H1 (cell line): ENCODE measurements around the gene NRXN3. TPM values are rescaled to one million over a fixed set of nuclear protein-coding genes. Genes with fewer than 3 reads are reported as not detected.

Source experiments
- CTCF ChIA-PET: fragments of 300-600 bp; sonication (Branson Sonifier 250); formaldehyde crosslinking; loops from one replicate; lab custom pipeline; 2021; ENCODE audit not compliant: partially characterized antibody; lab: Charles Lee
- POLR2A ChIA-PET: fragments of 300-600 bp; sonication (Branson Sonifier 250); formaldehyde crosslinking; loops from one replicate; lab custom pipeline; 2021; ENCODE audit warnings: inconsistent platforms; ENCODE audit not compliant: partially characterized antibody; lab: Charles Lee
- DNase-seq, 2 experiments: peaks; one replicate each; pipeline versions ENCODE4 v3.0.0 to v3.0.0-alpha.2; 2010 to 2022; ENCODE audit warnings: low spot score in 2 of 2, low read depth in 1 of 2, mixed read lengths in 1 of 2
- FAIRE-seq: peaks from 2 replicates; lab custom pipeline; 2011; peaks lifted over from hg19 to GRCh38; lab: Jason Lieb, UNC
- H2AFZ ChIP-seq: 2 replicates; pipeline ENCODE4 v1.8.1; 2012; ENCODE audit warnings: low read length, inconsistent platforms
- H2AK5ac ChIP-seq: 2 replicates; pipeline ENCODE4 v1.6.1; 2013; ENCODE audit warnings: low read depth, low read length
- H2BK120ac ChIP-seq: replicated peaks from 2 replicates; pipeline ENCODE3; 2013; ENCODE audit warnings: low read depth, low read length, inconsistent platforms
- H2BK12ac ChIP-seq: 2 replicates; pipeline ENCODE4 v1.6.1; 2013; ENCODE audit warnings: low read depth, low read length
- H2BK15ac ChIP-seq: 2 replicates; pipeline ENCODE4 v1.6.1; 2013; ENCODE audit warnings: low read length
- H2BK20ac ChIP-seq: 2 replicates; pipeline ENCODE4 v1.6.1; 2013; ENCODE audit warnings: low read length
- H2BK5ac ChIP-seq: 2 replicates; pipeline ENCODE4 v1.6.1; 2013; ENCODE audit warnings: low read depth, low read length
- H3K14ac ChIP-seq: 2 replicates; pipeline ENCODE4 v1.6.1; 2013; ENCODE audit warnings: inconsistent platforms; ENCODE audit not compliant: insufficient read length
- H3K18ac ChIP-seq: 2 replicates; pipeline ENCODE4 v1.6.1; 2013; ENCODE audit warnings: low read length; ENCODE audit errors: extremely low read depth
- H3K23ac ChIP-seq: 2 replicates; pipeline ENCODE4 v1.6.1; 2013; ENCODE audit warnings: inconsistent platforms; ENCODE audit not compliant: insufficient read length
- H3K23me2 ChIP-seq: 2 replicates; pipeline ENCODE4 v1.6.1; 2013; ENCODE audit warnings: low read depth, low read length
- H3K27ac ChIP-seq: 2 replicates; pipeline ENCODE4 v1.6.1; 2011; ENCODE audit warnings: low read depth, low read length, inconsistent platforms
- H3K27me3 ChIP-seq, 4 experiments: replicated peaks in 1 of 4; 1 replicate in 1 of 4; 2 replicates in 3 of 4; pipeline versions ENCODE4 v1.6.1 to v1.8.1; 2011 to 2013; ENCODE audit warnings: low read length in 3 of 4, mild to moderate bottlenecking in 3 of 4, inconsistent platforms in 2 of 4, mixed read lengths in 2 of 4, moderate library complexity in 1 of 4; ENCODE audit not compliant: control insufficient read depth in 3 of 4, insufficient read depth in 3 of 4; ENCODE audit errors: extremely low read depth in 1 of 4
- H3K36me3 ChIP-seq, 4 experiments: 2 replicates each; pipeline versions ENCODE4 v1.6.1 to v1.8.1; 2011 to 2013; ENCODE audit warnings: mild to moderate bottlenecking in 4 of 4, low read length in 3 of 4, moderate library complexity in 2 of 4, control low read depth in 1 of 4, inconsistent platforms in 1 of 4; ENCODE audit not compliant: insufficient read depth in 4 of 4, control insufficient read depth in 2 of 4
- H3K4ac ChIP-seq: replicated peaks from 2 replicates; pipeline ENCODE3; 2013; ENCODE audit warnings: low read length, low read depth, mixed read lengths, inconsistent platforms; ENCODE audit not compliant: insufficient read length
- H3K4me1 ChIP-seq, 4 experiments: replicated peaks in 1 of 4; 1 replicate in 1 of 4; 2 replicates in 3 of 4; pipeline versions ENCODE4 v1.6.1 to v1.8.1; 2011 to 2013; ENCODE audit warnings: low read length in 3 of 4, inconsistent platforms in 2 of 4, mixed read lengths in 1 of 4; ENCODE audit not compliant: insufficient read depth in 4 of 4, control insufficient read depth in 3 of 4
- H3K4me2 ChIP-seq, 2 experiments: 2 replicates each; pipeline versions ENCODE4 v1.6.1 to v1.8.1; 2011 to 2013; ENCODE audit warnings: low read depth in 2 of 2, low read length in 2 of 2, control low read depth in 1 of 2, inconsistent platforms in 1 of 2, mild to moderate bottlenecking in 1 of 2; ENCODE audit not compliant: insufficient read depth in 1 of 2
- H3K4me3 ChIP-seq, 4 experiments: fragments of 200-600, 300-600 bp in 1 of 4; sonication (generic), shearing (Covaris generic), sonication (Bioruptor Twin) in 1 of 4; 2 replicates each; pipeline versions ENCODE4 v1.5.1 to v1.8.1; 2011 to 2016; ENCODE audit warnings: low read length in 4 of 4, low read depth in 3 of 4, control low read depth in 2 of 4, inconsistent platforms in 2 of 4, mild to moderate bottlenecking in 2 of 4, mixed read lengths in 1 of 4, moderate library complexity in 1 of 4; ENCODE audit not compliant: insufficient read depth in 2 of 4; ENCODE audit errors: extremely low read depth in 1 of 4
- H3K56ac ChIP-seq: replicated peaks from 2 replicates; pipeline ENCODE3; 2013; ENCODE audit warnings: low read depth, mild to moderate bottlenecking, mixed read lengths, low read length, inconsistent platforms; ENCODE audit not compliant: insufficient read length
- H3K79me1 ChIP-seq: 2 replicates; pipeline ENCODE4 v1.6.1; 2013; ENCODE audit warnings: low read depth, low read length, control low read depth
- H3K79me2 ChIP-seq, 2 experiments: 2 replicates each; pipeline versions ENCODE4 v1.6.1 to v1.8.1; 2012 to 2013; ENCODE audit warnings: low read length in 2 of 2, mild to moderate bottlenecking in 2 of 2, inconsistent platforms in 1 of 2; ENCODE audit not compliant: insufficient read depth in 2 of 2, control insufficient read depth in 1 of 2
- H3K9ac ChIP-seq, 4 experiments: replicated peaks in 1 of 4; 1 replicate in 1 of 4; 2 replicates in 3 of 4; pipeline versions ENCODE4 v1.6.1 to v1.8.1; 2011 to 2013; ENCODE audit warnings: low read depth in 3 of 4, low read length in 3 of 4, control low read depth in 2 of 4, mild to moderate bottlenecking in 2 of 4, moderate library complexity in 2 of 4, inconsistent platforms in 1 of 4; ENCODE audit errors: extremely low read depth in 1 of 4
- H3K9me3 ChIP-seq, 2 experiments: 2 replicates each; pipeline versions ENCODE4 v1.6.1 to v1.8.1; 2012 to 2013; ENCODE audit warnings: mild to moderate bottlenecking in 2 of 2, moderate library complexity in 2 of 2, control low read depth in 1 of 2, inconsistent platforms in 1 of 2, low read depth in 1 of 2, low read length in 1 of 2, mixed read lengths in 1 of 2; ENCODE audit not compliant: insufficient read depth in 2 of 2
- H4K20me1 ChIP-seq, 2 experiments: replicated peaks in 1 of 2; 2 replicates each; pipeline versions ENCODE3 to v1.8.1; 2011 to 2013; ENCODE audit warnings: inconsistent platforms in 2 of 2, low read length in 2 of 2, mild to moderate bottlenecking in 1 of 2; ENCODE audit not compliant: insufficient read depth in 2 of 2, control insufficient read depth in 1 of 2
- H4K5ac ChIP-seq: 2 replicates; pipeline ENCODE4 v1.6.1; 2013; ENCODE audit warnings: low read length, low read depth, mixed read lengths, inconsistent platforms; ENCODE audit not compliant: insufficient read length
- H4K8ac ChIP-seq: 2 replicates; pipeline ENCODE4 v1.8.0; 2013; ENCODE audit warnings: mild to moderate bottlenecking, moderate library complexity, low read length, inconsistent platforms; ENCODE audit not compliant: insufficient read depth; ENCODE audit errors: extremely low read depth
- H4K91ac ChIP-seq: replicated peaks from 2 replicates; pipeline ENCODE3; 2013; ENCODE audit warnings: low read length, mixed read lengths, inconsistent platforms; ENCODE audit not compliant: insufficient read length
- ASH2L ChIP-seq: fragments of 200-600, 300-600 bp; sonication (generic); IDR thresholded peaks from one replicate; pipeline ENCODE4 v1.7.1; 2017; ENCODE audit warnings: low read length
- CTCF ChIP-seq, 3 experiments: IDR thresholded peaks; 1 replicate in 2 of 3; 2 replicates in 1 of 3; pipeline versions ENCODE4 v1.5.1 to v1.6.1; 2011; ENCODE audit warnings: low read length in 3 of 3, mild to moderate bottlenecking in 3 of 3, inconsistent platforms in 2 of 3, low read depth in 1 of 3, moderate library complexity in 1 of 3; ENCODE audit not compliant: insufficient read depth in 1 of 3; ENCODE audit errors: control extremely low read depth in 1 of 3
- JUND ChIP-seq: IDR thresholded peaks from 2 replicates; pipeline ENCODE4 v1.6.1; 2011; ENCODE audit warnings: mild to moderate bottlenecking, improper control_type of control experiment, low read length
- MAFK ChIP-seq: IDR thresholded peaks from 2 replicates; pipeline ENCODE4 v1.6.1; 2012; ENCODE audit warnings: low read depth, mild to moderate bottlenecking, improper control_type of control experiment, low read length
- RBBP5 ChIP-seq: IDR thresholded peaks from 2 replicates; pipeline ENCODE4 v1.7.1; 2012; ENCODE audit warnings: low read depth, mild to moderate bottlenecking, inconsistent platforms, low read length, moderate library complexity, borderline replicate concordance
- SIN3A ChIP-seq, 2 experiments: IDR thresholded peaks in 1 of 2; conservative IDR thresholded peaks in 1 of 2; 2 replicates each; pipeline ENCODE4 v1.6.1; 2011 to 2012; ENCODE audit warnings: low read length in 2 of 2, improper control_type of control experiment in 1 of 2, low read depth in 1 of 2, mild to moderate bottlenecking in 1 of 2
- SRF ChIP-seq: IDR thresholded peaks from 2 replicates; pipeline ENCODE4 v1.6.1; 2011; ENCODE audit warnings: mild to moderate bottlenecking, low read depth, low read length, moderate library complexity
- YY1 ChIP-seq: IDR thresholded peaks from 2 replicates; pipeline ENCODE4 v1.6.1; 2011; ENCODE audit warnings: low read depth, mild to moderate bottlenecking, low read length
- ZNF274 ChIP-seq: IDR thresholded peaks from 2 replicates; pipeline ENCODE4 v1.7.0; 2012; ENCODE audit warnings: low read length, borderline replicate concordance; ENCODE audit errors: extremely low read depth
- WGBS, 2 experiments: shearing (Covaris generic) in 1 of 2; methylation state at CpG; one replicate each; pipeline versions ENCODE4 v1.1.6 to v1.1.7; 2013 to 2015; ENCODE audit warnings: low lambda C conversion rate in 2 of 2, mixed read lengths in 2 of 2, inconsistent platforms in 1 of 2, low coverage in 1 of 2, missing lambda C conversion rate in 1 of 2; ENCODE audit not compliant: insufficient replicate concordance in 2 of 2, insufficient coverage in 1 of 2, insufficient read length in 1 of 2; ENCODE audit errors: extremely low coverage in 1 of 2, missing lambda C conversion rate in 1 of 2; 5-methylcytosine and 5-hydroxymethylcytosine counted together
- polyA plus RNA-seq, 7 experiments: library from polyadenylated mRNA; depleted of rRNA in 3 of 7; stranded (reverse) in 5 of 7; unstranded in 2 of 7; fragments of >200 nt in 5 of 7; fragments of 200-250 nt in 2 of 7; gene quantifications; 1 replicate in 5 of 7; 2 replicates in 1 of 7; 4 replicates in 1 of 7; pipeline versions ENCODE4 v1.2.1 to v1.2.3, GENCODE V29; 2011 to 2013; ENCODE audit warnings: missing spikeins in 2 of 7, mixed read lengths in 2 of 7
- total RNA-seq: library from RNA; stranded (reverse); fragmentation: NEBNext Ultra II Directional; extraction: Animal tissue kit (Norgen Biotek cat#: 25700); gene quantifications from 2 replicates; pipeline ENCODE4 v1.2.1, GENCODE V29; 2021

The NRXN3 gene
- total and polyA plus RNA-seq, 2 of the 8 experiments (the other 6 are each of a cell fraction or from before 2014, with no cell fraction given) = 2.6 to 4.1 TPM

- no peak for FAIRE-seq
- no peak overlapping the region for H3K4me2 ChIP-seq
- no peak overlapping the region for H3K9ac ChIP-seq
- ChIA-PET CTCF (interaction anchor here (11.5 kb wide), 1 partner anchor 13 kb away, joined by 88 read pairs; no protein-coding TSS in a partner anchor), POLR2A (no interaction called here)
- no peak overlapping the region for H3K23ac ChIP-seq
- H2AK5ac ChIP-seq = no peak overlapping the region
- H2BK5ac ChIP-seq = no peak overlapping the region; the same call in 1 of the 2 replicates
- no peaks in the 10 kb centered on the region for H3K79me1 ChIP-seq
- H3K36me3 ChIP-seq = no peaks in the 10 kb centered on the region
- H3K9me3 ChIP-seq = no peaks in the 10 kb centered on the region
- no peak overlapping the region for H2BK12ac ChIP-seq
- no peaks in the 10 kb centered on the region for H3K23me2 ChIP-seq
- H3K4ac ChIP-seq = no peak overlapping the region
- H4K8ac ChIP-seq = no peak overlapping the region
- no peak overlapping the region for H2AFZ ChIP-seq
- H3K4me3 ChIP-seq = no peak overlapping the region
- 100% methylated on average over 4 of the region's 4 CpGs; no CpG with 5 or more reads in 1 of the 2 experiments for WGBS, 2 experiments
- no peak overlapping the region for H3K56ac ChIP-seq
- H4K20me1 ChIP-seq = no peaks in the 10 kb centered on the region
- no peak overlapping the region for H3K14ac ChIP-seq
- peaks cover 0 to 4% (median 0%) of the 10 kb centered on the region in 4 experiments; a peak in 1 of 7 replicates for H3K4me1 ChIP-seq
- H2BK120ac ChIP-seq = no peak overlapping the region
- peaks cover 0 to 1% (median 0%) of the 10 kb centered on the region in 4 experiments; a peak in 1 of 7 replicates for H3K27me3 ChIP-seq
- H4K91ac ChIP-seq = no peak overlapping the region
- no peak for DNase-seq
- no peak overlapping the region for H2BK20ac ChIP-seq
- TF ChIP-seq RBBP5 (no peak), ASH2L (no peak), SRF (no peak), MAFK (no peak), SIN3A (conservative IDR thresholded peaks at IDR 0.05 in 1 of 2, IDR thresholded peaks at IDR 0.05 in 1 of 2; ENCODE audit: low read depth in 1 of 2, low read length in 2 of 2) (no peak), ZNF274 (no peak), YY1 (no peak), JUND (no peak), CTCF (IDR thresholded peaks at IDR 0.05; ENCODE audit: control extremely low read depth in 1 of 3, insufficient read depth in 1 of 3, low read depth in 1 of 3, low read length in 3 of 3) (no peak)
- H4K5ac ChIP-seq = no peak overlapping the region
- no peak overlapping the region for H2BK15ac ChIP-seq
- H3K27ac ChIP-seq = no peak overlapping the region
- no peak overlapping the region for H3K18ac ChIP-seq
- no peaks in the 10 kb centered on the region for H3K79me2 ChIP-seq
These were observed 440.8 kb downstream of the NRXN3 start for GRCh38 chr14:78610994-78611393.
